GM23338 (cell line): Measurements from ENCODE around the gene ZNF254.

ENCODE experiments used
- CTCF ChIP-seq, 2 experiments: fragments of 200-600 bp in 1 of 2; sonication (generic) in 1 of 2; conservative IDR thresholded peaks; 2 replicates each; pipeline versions ENCODE4 v1.5.1 to v1.6.1; 2016 to 2017; ENCODE audit warnings: antibody characterized with exemption in 2 of 2, low read depth in 2 of 2, mild to moderate bottlenecking in 2 of 2, moderate library complexity in 1 of 2
- ETS1 ChIP-seq: IDR thresholded peaks from 2 replicates; pipeline ENCODE4 v1.6.1; 2016; ENCODE audit warnings: antibody characterized with exemption
- EZH2 ChIP-seq: fragments of 200-600 bp; sonication (generic); IDR thresholded peaks from one replicate; pipeline ENCODE4 v1.8.0; 2017; ENCODE audit warnings: antibody characterized with exemption, mild to moderate bottlenecking, low read depth; ENCODE audit not compliant: unreplicated experiment
- POLR2AphosphoS5 ChIP-seq: IDR thresholded peaks from 2 replicates; pipeline ENCODE4 v1.6.1; 2016; ENCODE audit warnings: antibody characterized with exemption, low read depth

- TF ChIP-seq CTCF (conservative IDR thresholded peaks at IDR 0.05; ENCODE audit: low read depth in 2 of 2) (no peak), ETS1 (no peak), POLR2AphosphoS5 (no peak), EZH2 (no peak)
Measured at GRCh38 chr19:24074720-24075454, 12.1 kb upstream of the ZNF254 start.
